HG03571 (cell line): ENCODE measurements around the gene SKIC8.

Experiments
- ATAC-seq: cut with Tn5 transposase; IDR thresholded peaks from one replicate; pipeline ENCODE4 v1.9.1; 2021; ENCODE audit not compliant: unreplicated experiment

The SKIC8 gene

GRCh38 chr15:78292219-78292618 is 7.2 kb downstream of the SKIC8 start:
- no peak for ATAC-seq

GRCh38 chr15:78291698-78292097 is 7.7 kb downstream of the SKIC8 start:
- no peak for ATAC-seq

DNA sequence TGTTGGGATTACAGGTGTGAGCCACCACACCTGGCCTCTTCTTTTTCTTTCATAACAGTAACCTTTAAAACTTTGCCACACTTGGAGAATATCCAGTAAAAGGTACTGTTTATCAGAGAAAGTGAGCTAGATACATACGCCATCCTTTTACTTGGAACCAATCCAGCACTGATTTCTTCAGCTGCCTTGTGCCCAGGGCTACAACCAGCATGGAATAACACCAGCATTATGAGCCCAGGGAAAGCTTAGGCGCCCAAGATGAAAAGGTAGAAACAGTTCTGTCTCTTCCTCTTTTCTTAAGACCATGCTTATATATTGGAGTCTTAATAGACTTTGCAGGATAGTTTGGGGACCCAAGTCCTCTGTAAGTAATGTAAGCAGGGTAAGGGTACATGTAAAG is 8.4 kb downstream of the SKIC8 start:
- ATAC-seq, result no peak

DNA sequence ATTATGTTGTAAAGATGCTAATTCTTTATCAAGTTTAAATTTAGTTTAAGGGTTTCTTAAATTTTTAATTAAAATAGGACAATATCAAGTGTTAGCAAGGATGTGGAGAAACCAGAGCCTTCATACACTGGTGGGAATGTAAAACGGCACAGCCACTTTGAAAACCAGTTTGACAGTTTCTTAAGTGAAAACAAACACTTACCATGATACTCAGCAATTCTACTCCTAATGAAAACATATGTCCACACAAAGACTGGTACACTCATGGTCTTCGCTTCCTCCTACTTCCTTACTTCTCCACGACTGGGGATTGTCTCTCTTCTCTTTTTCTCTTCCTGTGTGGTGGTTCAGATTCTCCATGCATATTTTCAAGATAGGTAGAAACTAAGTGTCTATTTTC is 9.2 kb downstream of the SKIC8 start:
- ATAC-seq, result no peak

GRCh38 chr15:78284758-78285157 is 14.7 kb downstream of the SKIC8 start:
- ATAC-seq, result no peak

DNA sequence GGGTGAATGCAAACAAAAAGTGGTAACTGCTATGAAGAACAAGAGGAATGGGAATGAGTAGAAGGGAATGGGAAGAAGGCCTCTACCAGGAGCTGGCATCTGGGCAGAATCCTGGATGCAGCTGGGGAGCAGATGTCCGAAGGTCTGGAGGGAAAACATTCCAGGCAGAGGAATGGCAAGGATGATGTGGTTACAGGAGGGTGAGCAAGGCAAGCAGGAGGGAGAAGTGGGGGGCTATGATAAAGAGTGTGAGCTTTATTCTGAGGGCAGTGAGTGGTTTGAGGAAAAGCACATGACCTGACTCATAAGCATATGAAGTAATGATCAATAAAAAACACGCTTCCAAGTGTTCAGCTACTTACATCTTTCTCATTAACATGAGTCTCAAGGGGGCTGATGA is 17.1 kb downstream of the SKIC8 start:
- no peak for ATAC-seq

GRCh38 chr15:78280319-78281072 is 18.9 kb downstream of the SKIC8 start:
- no peak for ATAC-seq

DNA sequence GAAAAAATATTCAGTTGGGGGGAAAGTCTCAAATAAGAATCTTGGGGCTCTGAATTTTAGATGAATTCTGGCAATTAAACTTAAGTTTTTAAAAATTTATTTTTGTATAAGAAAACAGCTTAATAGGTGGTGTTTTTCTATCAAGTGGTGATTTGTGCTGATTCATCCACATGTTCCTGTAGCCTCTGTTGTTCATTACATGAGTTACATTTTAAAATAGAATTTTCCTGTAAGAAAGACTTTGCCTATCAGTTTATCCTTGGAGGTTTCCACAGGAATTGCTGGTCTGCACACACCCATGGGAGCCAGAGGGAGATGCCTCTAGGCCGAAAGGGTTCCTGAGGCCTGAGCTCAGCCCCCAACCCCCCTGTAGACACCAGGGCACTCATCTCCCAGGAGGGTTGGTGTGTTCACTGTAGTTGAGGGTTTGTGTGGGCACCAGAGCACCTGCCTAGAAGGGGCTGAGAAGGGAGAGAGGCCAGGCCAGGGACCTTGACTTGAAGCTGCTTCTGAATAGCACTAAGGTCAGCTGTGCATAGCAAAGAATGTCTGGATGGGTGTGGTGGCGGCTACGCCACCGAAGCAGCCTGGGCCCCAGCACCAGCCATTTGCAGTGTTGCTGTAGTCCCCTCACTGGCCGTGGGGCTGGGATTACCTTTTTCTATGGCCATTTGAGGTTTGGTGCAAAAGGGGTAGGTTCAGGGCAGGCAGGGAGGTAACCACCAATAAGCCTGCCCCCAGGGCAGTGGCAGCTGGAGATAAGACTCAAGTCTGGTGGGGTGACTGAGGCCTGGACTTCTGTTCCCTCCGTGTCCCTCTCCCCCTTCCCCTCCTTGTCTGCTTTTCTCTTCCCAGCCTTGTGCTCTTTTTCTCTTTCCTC is 23.1 kb downstream of the SKIC8 start:
- no peak for ATAC-seq

- no peak for ATAC-seq
Observed at GRCh38 chr15:78274994-78275393, 24.4 kb downstream of the SKIC8 start.

- ATAC-seq, result no peak
Observed at GRCh38 chr15:78272776-78273175, 26.6 kb downstream of the SKIC8 start.

- no peak for ATAC-seq
Observed at GRCh38 chr15:78272316-78272715, 27.1 kb downstream of the SKIC8 start.

GRCh38 chr15:78266806-78267205 is 32.6 kb downstream of the SKIC8 start:
- ATAC-seq, result no peak

GRCh38 chr15:78266229-78266628 is 33.2 kb downstream of the SKIC8 start:
- no peak for ATAC-seq

GRCh38 chr15:78265752-78266224 is 33.6 kb downstream of the SKIC8 start:
- ATAC-seq, result no peak

DNA sequence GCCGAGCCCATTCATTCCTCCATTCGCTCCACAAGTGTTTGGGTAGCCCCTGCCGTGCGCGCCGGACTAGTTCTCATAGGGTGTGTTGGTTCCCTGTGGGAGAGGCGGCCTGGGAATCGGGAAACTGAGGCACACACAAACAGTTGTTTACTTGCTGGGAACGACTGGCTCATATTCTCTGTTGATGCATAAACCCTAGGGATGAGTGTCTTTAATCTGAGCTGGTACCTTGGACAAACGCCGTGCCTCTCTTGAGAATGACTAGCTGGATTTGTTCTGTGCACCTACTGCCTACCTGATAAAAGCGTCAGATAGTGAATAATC is 34.3 kb downstream of the SKIC8 start:
- ATAC-seq, result no peak

- no peak for ATAC-seq
Observed at GRCh38 chr15:78264304-78265136, 34.9 kb downstream of the SKIC8 start, which contains the start of gene DNAJA4. Gene DNAJA4 (plus strand): TSS chr15:78264562. CDS start chr15:78264764, 202 bp downstream.

DNA sequence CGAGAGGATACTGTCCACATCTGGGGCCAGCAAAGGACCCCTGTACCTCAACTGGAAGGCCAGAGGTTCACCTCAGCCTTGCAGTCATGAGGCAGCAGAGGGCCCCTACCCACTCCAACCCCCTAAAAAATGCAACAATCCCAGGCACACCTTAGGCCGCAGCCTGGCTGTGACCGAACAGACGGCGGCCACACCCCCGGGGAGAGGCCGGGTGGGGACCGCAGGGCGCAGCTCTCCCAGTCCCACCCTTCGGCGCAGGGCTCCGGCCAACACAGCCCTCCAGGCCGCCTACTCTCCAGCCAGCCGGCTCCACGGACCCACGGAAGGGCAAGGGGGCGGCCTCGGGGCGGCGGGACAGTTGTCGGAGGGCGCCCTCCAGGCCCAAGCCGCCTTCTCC is 35.5 kb downstream of the SKIC8 start:
- ATAC-seq, result no peak

GRCh38 chr15:78263351-78263781 is 36.0 kb downstream of the SKIC8 start:
- no peak for ATAC-seq

GRCh38 chr15:78261062-78261461 is 38.3 kb downstream of the SKIC8 start:
- ATAC-seq, result no peak

- no peak for ATAC-seq
Observed at GRCh38 chr15:78260489-78260888, 38.9 kb downstream of the SKIC8 start.

GRCh38 chr15:78259232-78259631 is 40.2 kb downstream of the SKIC8 start:
- ATAC-seq, result no peak
